HG02943 (cell line): ENCODE data around the gene PEAR1.

Experiments used
- ATAC-seq: cut with Tn5 transposase; IDR thresholded peaks from one replicate; pipeline ENCODE4 v1.9.1; 2021; ENCODE audit warnings: mild to moderate bottlenecking, low read depth, moderate library complexity; ENCODE audit not compliant: unreplicated experiment

Gene PEAR1

GRCh38 chr1:156931211-156931952 lies 37.9 kb downstream of the PEAR1 start:
- no peak for ATAC-seq

- ATAC-seq, result no peak
Observed at GRCh38 chr1:156931974-156932710, 38.6 kb downstream of the PEAR1 start.

- ATAC-seq, result no peak
Observed at GRCh38 chr1:156933136-156933535, 39.6 kb downstream of the PEAR1 start.

- ATAC-seq, result no peak
Observed at GRCh38 chr1:156935505-156936128, 42.1 kb downstream of the PEAR1 start.

GRCh38 chr1:156936191-156936590 lies 42.7 kb downstream of the PEAR1 start:
- ATAC-seq, result no peak

- no peak for ATAC-seq
Observed at GRCh38 chr1:156936721-156937220, 43.3 kb downstream of the PEAR1 start.

GRCh38 chr1:156937883-156938282 lies 44.4 kb downstream of the PEAR1 start:
- ATAC-seq, result no peak

GRCh38 chr1:156938813-156939212 lies 45.3 kb downstream of the PEAR1 start:
- ATAC-seq, result no peak

GRCh38 chr1:156939786-156940334 lies 46.3 kb downstream of the PEAR1 start:
- no peak for ATAC-seq

- no peak for ATAC-seq
Observed at GRCh38 chr1:156941675-156942074, 48.2 kb downstream of the PEAR1 start.

- no peak for ATAC-seq
Observed at GRCh38 chr1:156942176-156942575, 48.7 kb downstream of the PEAR1 start.

- no peak for ATAC-seq
Observed at GRCh38 chr1:156942576-156942975, 49.1 kb downstream of the PEAR1 start.

- ATAC-seq, result no peak
Observed at GRCh38 chr1:156943756-156944155, 50.2 kb downstream of the PEAR1 start.

GRCh38 chr1:156944268-156944667 lies 50.8 kb downstream of the PEAR1 start:
- ATAC-seq, result no peak

- no peak for ATAC-seq
Observed at GRCh38 chr1:156944848-156945247, 51.3 kb downstream of the PEAR1 start.

GRCh38 chr1:156945881-156946661 lies 52.6 kb downstream of the PEAR1 start:
- no peak for ATAC-seq

GRCh38 chr1:156947127-156947526 lies 53.6 kb downstream of the PEAR1 start:
- ATAC-seq, result no peak

- no peak for ATAC-seq
Observed at GRCh38 chr1:156947818-156948525, 54.5 kb downstream of the PEAR1 start.

- ATAC-seq, result no peak
Observed at GRCh38 chr1:156948708-156949107, 55.2 kb downstream of the PEAR1 start.

- ATAC-seq, result no peak
Observed at GRCh38 chr1:156949127-156949526, 55.6 kb downstream of the PEAR1 start.
